VCaP (cell line): ENCODE measurements around the gene URI1.
"Not testable (repeated sequence)": the region's sequence is repeated elsewhere in the genome, so short reads cannot be mapped to it uniquely, and the experiment has no call there.

Experiments used
- H3K27ac ChIP-seq: fragments of 450-650 bp; 2 replicates; pipeline ENCODE4 v1.5.1; 2017
- CTCF ChIP-seq: fragments of 450-650 bp; conservative IDR thresholded peaks from 2 replicates; pipeline ENCODE4 v1.5.1; 2017; ENCODE audit warnings: mild to moderate bottlenecking, moderate library complexity

Gene URI1

GRCh38 chr19:30026933-30027332 lies 84.9 kb downstream of the URI1 start:
- no peak overlapping the region for H3K27ac ChIP-seq
- TF ChIP-seq CTCF, result no peak

GRCh38 chr19:30028118-30028991 lies 86.3 kb downstream of the URI1 start:
- no peak for TF ChIP-seq CTCF
- peak overlapping the region; percentile 40 for H3K27ac ChIP-seq

GRCh38 chr19:30028992-30029343 lies 86.9 kb downstream of the URI1 start:
- no peak for TF ChIP-seq CTCF
- peak overlapping the region; percentile 40 for H3K27ac ChIP-seq

GRCh38 chr19:30029721-30030510 lies 87.9 kb downstream of the URI1 start:
- H3K27ac ChIP-seq, result peak overlapping the region; percentile 40

GRCh38 chr19:30034321-30034720 lies 92.3 kb downstream of the URI1 start:
- no peak for TF ChIP-seq CTCF
- no peak overlapping the region for H3K27ac ChIP-seq

More at GRCh38 chr19:30029721-30030510, 87.9 kb downstream of the URI1 start:
- TF ChIP-seq CTCF, result no peak

- H3K27ac ChIP-seq, result no peak overlapping the region
- TF ChIP-seq CTCF, result no peak
Measured at GRCh38 chr19:30036154-30037129, 94.4 kb downstream of the URI1 start.

GRCh38 chr19:30037835-30038234 lies 95.8 kb downstream of the URI1 start:
- no peak for TF ChIP-seq CTCF
- H3K27ac ChIP-seq, result no peak overlapping the region

- not testable (repeated sequence) for H3K27ac ChIP-seq
Measured at GRCh38 chr19:30041931-30042330, 99.9 kb downstream of the URI1 start.

- H3K27ac ChIP-seq, result not testable (repeated sequence)
Measured at GRCh38 chr19:30043008-30043407, 101.0 kb downstream of the URI1 start.
